GM18951 (cell line): ENCODE data around the gene LRRTM2.
"Not testable (repeated sequence)": the region's sequence is repeated elsewhere in the genome, so short reads cannot be mapped to it uniquely, and the experiment has no call there.

Experiments
- POLR2A ChIP-seq: IDR thresholded peaks from 4 replicates; pipeline ENCODE4 v1.6.1; 2011; ENCODE audit warnings: mild to moderate bottlenecking; ENCODE audit not compliant: insufficient read length, insufficient read depth; ENCODE audit errors: extremely low read depth
- in situ Hi-C: fragments of 300-500 bp; cut with MboI; formaldehyde crosslinking; loops from one replicate; pipeline ENCODE4 v1.12.0; 2022; ENCODE audit warnings: low sequenced_read_pairs, mixed read lengths, inconsistent platforms; ENCODE audit not compliant: unreplicated experiment

LRRTM2 gene

GRCh38 chr5:138874771-138875551, at the start of gene LRRTM2:
LRRTM2 (minus strand) TSS chr5:138875335; CDS start chr5:138874911, 424 bp downstream.
- in situ Hi-C loops: no loop called here
- TF ChIP-seq POLR2A: no peak

GRCh38 chr5:138922494-138922893, 47.4 kb upstream of the LRRTM2 start:
- TF ChIP-seq POLR2A: no peak
- in situ Hi-C loops: no loop called here

- in situ Hi-C loops: not testable (repeated sequence)
Observed at GRCh38 chr5:138921362-138921761, 46.2 kb upstream of the LRRTM2 start.

- in situ Hi-C loops: no loop called here
Observed at GRCh38 chr5:138920181-138920580, 45.0 kb upstream of the LRRTM2 start.

DNA sequence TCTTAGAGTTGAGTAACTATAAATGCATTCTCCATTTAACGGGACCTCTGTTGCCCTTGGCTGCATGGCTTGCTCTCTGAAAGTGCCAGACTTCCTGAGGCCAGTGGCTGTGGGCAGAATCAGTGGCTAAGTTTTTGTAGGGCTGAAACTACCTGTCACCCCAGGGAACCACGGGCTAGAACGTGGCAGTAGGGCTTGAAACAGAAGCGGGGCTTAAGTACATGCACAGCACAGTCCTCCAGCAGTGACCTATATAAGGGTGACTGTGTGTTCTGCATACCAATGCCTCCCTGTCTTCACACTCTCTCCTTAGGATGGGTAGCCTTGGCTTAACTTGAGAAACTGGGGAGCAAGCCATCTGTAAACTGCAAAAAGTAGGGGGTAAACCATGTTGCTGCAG, 43.6 kb upstream of the LRRTM2 start:
- in situ Hi-C loops: no loop called here
- TF ChIP-seq POLR2A: no peak

More at GRCh38 chr5:138920181-138920580, 45.0 kb upstream of the LRRTM2 start:
- no peak for TF ChIP-seq POLR2A

GRCh38 chr5:138914338-138914737, 39.2 kb upstream of the LRRTM2 start:
- in situ Hi-C loops: no loop called here
- no peak for TF ChIP-seq POLR2A

DNA sequence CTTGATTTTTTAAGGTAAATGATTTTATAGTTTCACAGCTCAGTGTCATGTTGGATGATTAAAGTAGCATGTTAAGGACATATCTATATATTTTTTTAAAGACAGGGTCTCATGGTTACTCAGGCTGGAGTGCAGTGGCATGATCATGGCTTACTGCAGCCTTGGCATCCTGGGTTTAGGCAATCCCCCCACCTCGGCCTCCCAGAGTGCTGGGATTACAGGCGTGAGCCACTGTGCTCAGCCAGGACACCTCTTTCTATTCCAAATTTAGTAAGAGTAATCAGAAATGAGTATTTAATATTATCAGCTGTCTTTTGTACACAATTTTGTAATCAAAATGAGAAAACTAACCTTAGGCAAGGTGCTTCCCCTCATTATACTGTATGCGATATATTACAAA, 38.6 kb upstream of the LRRTM2 start:
- TF ChIP-seq POLR2A: no peak
- in situ Hi-C loops: no loop called here

DNA sequence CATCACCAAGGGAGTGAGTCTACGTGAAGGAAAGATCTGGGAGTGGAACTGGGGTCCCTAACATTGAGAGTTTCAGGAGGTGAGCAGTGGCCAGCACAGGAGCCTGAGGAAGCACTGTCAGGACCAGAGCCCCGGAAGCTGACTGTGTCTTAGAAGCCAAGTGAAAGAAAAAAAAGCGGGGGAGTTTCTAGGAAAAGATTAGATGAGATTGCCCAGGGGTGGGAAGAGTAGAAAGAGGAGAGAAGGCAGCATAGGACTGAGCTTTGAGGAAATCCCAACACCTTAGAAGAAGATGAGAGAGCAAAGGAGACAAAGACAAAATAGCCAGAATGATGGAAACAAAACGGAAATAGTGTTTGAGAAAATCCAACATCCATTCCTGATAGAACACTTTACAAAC, 37.0 kb upstream of the LRRTM2 start:
- in situ Hi-C loops: no loop called here
- TF ChIP-seq POLR2A: no peak

DNA sequence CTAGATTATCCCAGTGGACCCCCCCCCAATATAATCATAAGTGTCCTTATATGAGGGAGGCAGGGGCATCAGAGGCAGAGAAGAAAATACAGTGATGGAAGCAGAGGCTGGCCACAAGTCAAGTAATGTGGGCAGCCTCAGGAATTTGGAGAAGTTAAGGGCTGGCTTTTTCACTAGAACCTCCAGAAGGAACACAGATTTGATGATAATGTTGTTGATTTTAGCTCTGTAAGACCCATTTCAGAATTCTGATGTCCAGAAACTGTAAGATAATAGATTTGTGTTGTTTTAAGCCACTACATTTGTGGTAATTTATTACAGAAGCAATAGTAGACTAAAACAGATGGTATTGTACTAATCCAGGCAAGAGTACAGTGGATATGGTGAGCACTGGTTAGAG, 36.3 kb upstream of the LRRTM2 start:
- in situ Hi-C loops: no loop called here
- no peak for TF ChIP-seq POLR2A

DNA sequence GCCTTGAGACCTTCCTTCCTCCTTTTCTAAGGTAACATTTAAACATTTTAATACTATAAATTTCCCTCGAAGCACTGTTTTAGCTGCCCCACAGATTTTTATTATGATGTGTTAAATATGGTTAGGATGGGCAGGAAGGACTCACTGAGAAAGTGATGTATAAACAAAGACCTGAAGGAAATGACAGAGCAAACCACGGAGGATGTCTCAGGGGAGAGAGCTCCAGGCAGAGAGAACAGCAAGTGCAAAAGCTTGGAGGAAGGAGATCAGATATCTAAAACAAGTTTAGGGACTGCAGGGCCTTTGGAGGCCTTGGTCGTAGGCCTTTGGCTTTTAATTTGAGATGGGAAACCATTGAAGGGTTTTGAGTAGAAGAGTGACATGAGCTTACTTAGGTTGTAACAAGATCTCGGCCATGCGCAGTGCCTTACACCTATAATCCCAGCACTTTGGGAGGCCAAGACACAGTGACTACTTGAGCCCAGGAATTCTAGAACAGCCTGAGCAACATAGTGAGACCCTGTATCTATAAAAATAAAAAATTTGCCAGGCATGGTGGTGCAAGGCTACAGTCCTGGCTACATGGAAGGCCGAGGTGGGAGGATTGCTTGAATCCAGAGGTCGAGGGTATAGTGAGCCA, 35.5 kb upstream of the LRRTM2 start:
- in situ Hi-C loops: no loop called here
- no peak for TF ChIP-seq POLR2A

DNA sequence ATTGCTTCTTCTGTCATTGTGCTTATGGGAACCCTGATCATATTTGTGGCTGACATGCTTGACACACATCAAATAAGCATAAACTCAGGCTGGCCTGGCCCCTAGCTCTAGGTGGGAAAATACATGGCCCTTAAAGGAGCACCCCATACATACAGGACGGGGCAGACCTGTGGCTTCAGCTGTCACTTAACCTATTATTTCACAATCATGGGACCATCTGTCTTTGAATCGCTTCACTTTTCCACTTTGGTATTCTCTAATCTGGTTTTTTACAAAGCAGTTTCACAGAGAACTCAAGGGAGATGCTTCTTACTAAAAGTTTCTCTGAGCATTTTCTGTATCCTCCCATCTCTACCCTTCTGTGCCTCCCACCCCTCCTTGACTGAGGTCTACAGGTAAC, 34.6 kb upstream of the LRRTM2 start:
- TF ChIP-seq POLR2A: no peak
- in situ Hi-C loops: no loop called here

DNA sequence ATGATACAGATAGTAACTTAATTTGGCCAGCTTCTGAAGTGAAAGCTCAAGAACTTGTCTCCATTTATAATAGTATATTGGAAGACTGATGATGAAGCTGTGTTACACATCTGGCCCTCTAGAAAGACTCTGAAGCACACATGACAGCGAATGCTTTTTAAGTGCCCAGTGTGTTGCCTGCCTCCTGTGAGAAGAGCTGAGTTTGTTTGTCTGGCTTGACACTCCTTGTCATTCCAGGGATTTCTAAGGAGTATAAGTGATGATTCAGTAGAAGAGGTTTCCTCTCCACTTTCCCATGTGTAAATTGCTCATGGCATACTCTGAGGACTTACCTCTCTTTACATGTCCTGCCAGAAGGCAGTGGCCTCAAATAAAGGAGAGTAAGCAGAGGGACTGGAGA, 30.4 kb upstream of the LRRTM2 start:
- in situ Hi-C loops: no loop called here
- TF ChIP-seq POLR2A: no peak

DNA sequence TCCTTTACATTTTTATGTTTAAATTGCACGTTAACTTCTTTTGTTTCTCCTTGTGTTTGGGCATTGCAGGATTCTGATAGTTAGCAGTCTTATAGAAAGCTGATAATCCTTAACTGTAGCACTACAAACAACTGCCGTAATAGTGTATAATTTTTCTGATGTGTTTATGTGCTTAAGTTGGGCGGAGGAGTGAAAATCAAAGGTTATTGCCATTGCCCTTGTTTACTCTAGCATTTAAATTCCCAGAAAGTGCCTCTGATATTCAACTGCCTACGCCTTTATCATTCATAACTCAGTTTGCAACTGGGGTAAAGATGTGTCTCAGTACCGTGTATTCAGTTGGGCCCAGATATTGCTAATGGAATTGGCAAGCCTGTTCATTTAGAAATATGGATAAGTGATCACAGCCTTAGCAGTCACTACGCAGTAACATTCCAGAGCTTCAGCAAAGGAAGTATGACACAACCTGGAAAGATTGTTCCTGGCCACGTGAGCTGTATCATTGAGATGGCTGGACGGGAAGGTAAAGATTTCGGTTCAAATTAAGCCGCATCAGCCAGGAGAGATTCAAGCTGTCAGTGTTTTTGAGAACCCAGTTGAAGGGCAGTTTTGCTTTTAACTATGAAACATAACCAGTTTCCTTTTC, 28.1 kb upstream of the LRRTM2 start:
- in situ Hi-C loops: no loop called here
- TF ChIP-seq POLR2A: no peak

DNA sequence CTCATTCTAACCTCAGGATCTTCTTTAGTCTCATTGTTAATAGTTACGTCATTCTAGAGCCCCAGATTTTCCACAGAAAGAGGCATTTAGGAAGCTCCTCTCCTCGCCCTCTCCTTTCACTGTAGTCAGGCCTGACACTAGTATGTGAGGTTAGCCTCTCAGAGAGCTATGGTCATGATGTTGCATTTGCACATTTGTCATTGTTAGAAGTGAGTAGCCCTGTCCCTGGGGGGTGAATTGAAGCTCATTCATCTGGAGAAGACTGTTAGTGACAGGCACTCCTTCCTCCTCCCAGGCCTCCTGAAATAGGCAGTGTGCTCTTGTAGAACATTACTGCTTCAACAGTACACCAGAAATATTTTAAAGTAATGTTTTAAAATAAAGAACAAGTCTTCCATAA, 26.6 kb upstream of the LRRTM2 start:
- no peak for TF ChIP-seq POLR2A
- in situ Hi-C loops: no loop called here
